Measurements from ENCODE around the gene BACH2.

GRCh38 chr6:90120327-90120726 is 176.3 kb downstream of the BACH2 start:
- no peak for TF ChIP-seq CTCF (IDR thresholded peaks at IDR 0.05)
- TF ChIP-seq EZH2 (IDR thresholded peaks at IDR 0.05), result no peak
- no peak for TF ChIP-seq EZH2phosphoT487 (IDR thresholded peaks at IDR 0.05)

Data from neural progenitor cell (in vitro differentiated cells).